HEK293T (cell line): ENCODE data around the gene ADCY6.

Experiments
- ARNT ChIP-seq: fragments of 450-650 bp; IDR thresholded peaks from 2 replicates; pipeline ENCODE4 v1.6.1; 2017; ENCODE audit warnings: mild to moderate bottlenecking
- BHLHE40 ChIP-seq: fragments of 450-650 bp; IDR thresholded peaks from 2 replicates; pipeline ENCODE4 v1.6.1; 2016; ENCODE audit warnings: mild to moderate bottlenecking, moderate library complexity, borderline replicate concordance
- CTBP1 ChIP-seq: fragments of 450-650 bp; IDR thresholded peaks from 2 replicates; pipeline ENCODE4 v1.6.1; 2016; ENCODE audit warnings: borderline replicate concordance
- ELF4 ChIP-seq: fragments of 450-650 bp; IDR thresholded peaks from 2 replicates; pipeline ENCODE4 v1.6.1; 2017; ENCODE audit warnings: antibody characterized with exemption
- FOXA1 ChIP-seq: fragments of 450-650 bp; IDR thresholded peaks from 2 replicates; pipeline ENCODE4 v1.6.1; 2016; ENCODE audit warnings: mild to moderate bottlenecking
- HDGF ChIP-seq: fragments of 450-650 bp; IDR thresholded peaks from 2 replicates; pipeline ENCODE4 v1.6.1; 2017; ENCODE audit warnings: antibody characterized with exemption, borderline replicate concordance
- LEF1 ChIP-seq: fragments of 450-650 bp; IDR thresholded peaks from 2 replicates; pipeline ENCODE4 v1.6.1; 2017; ENCODE audit warnings: mild to moderate bottlenecking, borderline replicate concordance
- PKNOX1 ChIP-seq: fragments of 450-650 bp; IDR thresholded peaks from 2 replicates; pipeline ENCODE4 v1.6.1; 2016
- SP1 ChIP-seq: fragments of 450-650 bp; IDR thresholded peaks from 2 replicates; pipeline ENCODE4 v1.6.1; 2017
- SUZ12 ChIP-seq: fragments of 450-650 bp; IDR thresholded peaks from 2 replicates; pipeline ENCODE4 v1.6.1; 2016; ENCODE audit warnings: mild to moderate bottlenecking
- ZNF384 ChIP-seq: fragments of 450-650 bp; IDR thresholded peaks from 2 replicates; pipeline ENCODE4 v1.6.1; 2016

DNA sequence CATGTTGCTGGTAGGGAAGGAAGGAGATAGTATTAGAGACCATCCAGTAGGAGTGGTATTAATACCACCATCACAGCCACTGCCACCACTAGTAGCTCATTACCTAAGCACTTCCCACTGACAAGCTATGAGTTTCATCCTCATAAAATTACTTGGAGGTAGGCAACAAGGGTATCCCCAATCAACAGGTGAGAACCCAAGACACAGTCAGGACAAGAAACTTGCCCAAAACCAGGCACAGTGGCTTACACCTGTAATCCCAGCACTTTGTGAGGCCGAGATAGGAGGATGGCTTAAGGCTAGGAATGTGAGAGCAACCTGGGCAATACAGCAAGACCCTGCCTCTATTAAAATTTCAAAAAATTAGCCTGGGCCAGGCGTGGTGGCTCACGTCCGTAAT lies 5.5 kb downstream of the ADCY6 start:
- no peak for TF ChIP-seq SP1
- TF ChIP-seq LEF1: no peak
- no peak for TF ChIP-seq BHLHE40
- TF ChIP-seq HDGF: no peak
- no peak for TF ChIP-seq FOXA1
- TF ChIP-seq SUZ12: no peak
- no peak for TF ChIP-seq ZNF384
- TF ChIP-seq PKNOX1: no peak
- no peak for TF ChIP-seq CTBP1
- no peak for TF ChIP-seq ELF4
- TF ChIP-seq ARNT: no peak
